ENCODE results near the gene ZNF839.
"Not testable (repeated sequence)": the region's sequence is repeated elsewhere in the genome, so short reads cannot be mapped to it uniquely, and the experiment has no call there.

Gene ZNF839

DNA sequence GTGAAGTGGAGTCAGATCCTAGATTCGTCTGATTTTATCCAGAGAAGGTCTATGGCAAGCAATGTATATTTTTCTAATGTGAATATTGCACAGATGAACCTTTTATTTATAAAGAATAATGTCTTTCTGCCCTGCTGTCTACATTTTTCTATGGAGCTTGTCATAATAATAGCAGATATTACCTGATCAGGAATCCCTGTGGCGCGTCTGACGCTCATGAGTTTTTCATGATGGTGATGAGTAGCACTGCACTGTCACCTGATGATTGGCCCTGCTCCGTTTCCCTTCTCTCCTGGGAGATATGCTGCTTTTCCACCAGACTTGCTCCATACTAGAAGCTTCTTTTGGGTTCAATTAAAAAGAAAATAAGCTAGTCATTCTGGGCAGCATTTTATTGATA lies 22.7 kb downstream of the ZNF839 start:
- DNase-seq (ENCODE audit: low spot score) = no peak

DNA sequence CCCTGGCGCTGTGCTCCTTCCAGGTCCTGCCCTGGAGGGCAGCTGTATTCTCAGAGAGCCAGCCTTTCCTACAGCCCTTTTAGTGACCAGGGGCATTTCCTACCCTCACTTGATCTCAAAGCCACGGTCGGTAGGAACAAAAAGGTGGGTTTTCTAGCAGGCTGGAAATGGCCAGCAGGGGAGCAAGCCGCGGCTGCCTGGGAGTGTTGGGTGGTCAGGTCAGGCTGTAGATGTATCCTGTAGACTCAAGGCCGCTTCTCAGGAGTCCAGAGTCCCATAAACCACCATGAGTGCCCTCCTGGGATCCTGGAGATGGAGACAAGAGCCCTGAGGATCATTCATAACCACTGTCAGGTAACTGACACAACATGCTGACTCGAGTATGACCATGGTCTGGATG lies 24.5 kb downstream of the ZNF839 start:
- DNase-seq (ENCODE audit: low spot score) = no peak

GRCh38 chr14:102344485-102344884 lies 24.9 kb downstream of the ZNF839 start:
- no peak for DNase-seq (ENCODE audit: low spot score)

DNA sequence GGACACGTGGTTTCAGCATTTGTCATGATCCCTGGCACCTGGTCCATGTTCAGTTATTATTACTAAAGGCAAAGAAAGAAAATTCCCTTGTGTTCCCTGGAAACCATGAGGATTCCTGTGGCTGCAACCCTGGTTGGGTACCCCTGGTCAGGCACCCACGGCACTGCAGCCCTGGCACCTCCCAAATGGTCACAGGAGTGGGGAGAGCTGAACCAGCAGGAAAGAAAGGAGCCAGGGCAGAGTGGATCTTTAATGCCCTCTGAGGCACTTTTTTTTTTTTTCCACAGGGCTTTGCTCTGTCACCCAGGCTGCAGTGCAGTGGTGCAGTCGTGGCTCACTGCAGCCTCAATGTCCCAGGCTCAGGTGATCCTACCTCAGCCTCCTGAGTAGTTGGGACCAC lies 25.7 kb downstream of the ZNF839 start:
- no peak for DNase-seq (ENCODE audit: low spot score)

DNA sequence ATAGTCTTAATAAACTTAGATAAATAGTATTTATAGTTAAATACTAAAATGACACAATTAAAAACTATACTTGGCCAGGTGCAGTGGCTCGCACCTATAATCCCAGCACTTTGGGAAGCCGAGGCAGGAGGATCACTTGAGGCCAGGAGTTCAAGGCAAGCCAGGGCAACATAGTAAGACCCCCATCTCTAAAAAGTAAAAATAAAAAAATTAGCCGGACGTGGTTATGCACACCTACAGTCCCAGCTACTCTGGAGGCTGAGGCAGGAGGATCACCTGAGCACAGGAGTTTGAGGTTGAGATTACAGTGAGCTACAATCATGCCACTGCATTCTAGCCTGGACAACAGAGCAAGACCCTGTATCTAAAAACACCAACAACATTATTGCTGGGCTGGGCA lies 27.1 kb downstream of the ZNF839 start:
- DNase-seq (ENCODE audit: low spot score) = no peak

- no peak for DNase-seq (ENCODE audit: low spot score)
Measured at GRCh38 chr14:102348376-102348775, 28.8 kb downstream of the ZNF839 start.

GRCh38 chr14:102351023-102351422 lies 31.5 kb downstream of the ZNF839 start:
- no peak for DNase-seq (ENCODE audit: low spot score)

DNA sequence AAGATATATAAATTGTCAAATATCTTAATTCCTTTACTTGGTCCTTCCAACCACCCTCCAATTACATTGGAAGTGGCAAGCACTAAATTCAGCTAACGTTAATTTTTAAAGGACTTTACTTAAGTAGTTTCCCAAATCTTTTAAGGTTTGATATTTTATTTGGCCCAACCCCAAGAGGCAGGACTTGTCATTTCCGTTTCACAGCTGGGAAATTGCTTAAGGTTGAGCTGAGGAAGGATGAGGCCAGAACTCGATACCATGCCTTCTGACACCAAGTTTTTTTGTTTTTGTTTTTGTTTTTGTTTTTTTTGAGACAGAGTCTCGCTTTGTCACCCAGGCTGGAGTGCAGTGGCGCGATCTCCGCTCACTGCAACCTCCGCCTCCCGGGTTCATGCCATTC lies 32.0 kb downstream of the ZNF839 start:
- not testable (repeated sequence) for DNase-seq (ENCODE audit: low spot score)

DNA sequence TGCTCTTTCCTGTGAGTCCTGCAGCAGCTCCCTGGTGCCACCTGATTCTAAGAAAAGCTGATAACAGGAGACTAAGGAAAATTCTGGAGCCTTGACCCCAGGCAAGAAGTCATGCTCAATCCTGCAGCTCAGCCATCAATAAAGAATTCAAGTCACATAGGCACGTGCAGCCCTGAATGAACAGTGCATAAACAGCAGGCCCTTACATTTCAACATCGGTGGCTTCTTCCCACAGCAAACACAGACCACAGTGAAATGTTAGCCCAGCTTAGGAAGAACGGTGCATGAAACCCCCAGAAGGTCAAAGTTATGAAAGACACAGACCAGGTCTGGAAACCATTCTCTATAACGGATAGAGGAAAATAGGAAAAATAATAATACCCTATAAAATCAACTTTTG lies 32.7 kb downstream of the ZNF839 start:
- no peak for DNase-seq (ENCODE audit: low spot score)

- no peak for DNase-seq (ENCODE audit: low spot score)
Measured at GRCh38 chr14:102353126-102353619, 33.6 kb downstream of the ZNF839 start.

DNA sequence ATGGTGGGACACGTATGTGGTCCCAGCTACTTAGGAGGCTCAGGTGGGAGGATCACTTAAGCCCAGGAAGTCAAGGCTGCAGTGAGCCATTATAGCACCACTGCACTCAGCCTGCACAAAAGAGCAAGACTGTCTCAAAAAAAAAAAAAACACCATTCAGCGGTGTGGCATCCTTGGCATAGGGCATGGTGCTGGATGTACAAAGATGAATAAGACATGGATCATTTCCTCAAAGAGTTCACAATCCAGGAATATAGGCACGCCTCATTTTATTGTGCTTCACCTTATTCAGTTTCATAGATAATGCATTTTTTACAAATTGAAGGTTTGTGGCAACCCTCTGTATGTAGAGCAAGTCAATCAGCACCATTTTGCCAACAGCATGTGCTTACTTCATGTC lies 36.7 kb downstream of the ZNF839 start:
- no peak for DNase-seq (ENCODE audit: low spot score)

DNA sequence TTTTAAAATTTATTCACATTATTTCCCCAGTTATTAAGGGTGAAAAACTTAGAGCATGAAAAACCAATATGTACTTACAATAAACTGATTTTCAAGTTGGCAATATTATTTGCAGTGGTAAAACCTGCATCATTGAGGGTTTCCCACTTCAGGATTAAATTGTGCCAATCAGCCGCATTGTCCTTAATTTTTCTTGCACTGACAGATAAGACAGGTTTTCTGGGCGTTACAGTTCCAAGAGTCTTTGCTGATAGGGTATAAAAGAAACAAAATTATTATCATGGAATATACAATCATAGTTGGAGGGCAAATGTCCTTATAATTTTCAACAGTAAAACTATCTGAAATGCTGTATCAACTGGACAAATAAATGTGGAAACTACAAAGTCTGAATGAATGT lies 39.8 kb downstream of the ZNF839 start:
- no peak for DNase-seq (ENCODE audit: low spot score)

GRCh38 chr14:102360388-102360787 lies 40.8 kb downstream of the ZNF839 start:
- no peak for DNase-seq (ENCODE audit: low spot score)

GRCh38 chr14:102362084-102362483 lies 42.5 kb downstream of the ZNF839 start:
- DNase-seq (ENCODE audit: low spot score) = peak; percentile 54

- peak; percentile 93 for DNase-seq (ENCODE audit: low spot score)
Measured at GRCh38 chr14:102362545-102363181, 43.1 kb downstream of the ZNF839 start, which contains the start of the genes CINP and TECPR2. Gene CINP, minus strand, starts transcription at chr14:102362890. Its CDS starts 39 bp downstream, at chr14:102362851. Gene TECPR2, plus strand, starts transcription at chr14:102362941. Its CDS starts 13,781 bp downstream, at chr14:102376722.

DNA sequence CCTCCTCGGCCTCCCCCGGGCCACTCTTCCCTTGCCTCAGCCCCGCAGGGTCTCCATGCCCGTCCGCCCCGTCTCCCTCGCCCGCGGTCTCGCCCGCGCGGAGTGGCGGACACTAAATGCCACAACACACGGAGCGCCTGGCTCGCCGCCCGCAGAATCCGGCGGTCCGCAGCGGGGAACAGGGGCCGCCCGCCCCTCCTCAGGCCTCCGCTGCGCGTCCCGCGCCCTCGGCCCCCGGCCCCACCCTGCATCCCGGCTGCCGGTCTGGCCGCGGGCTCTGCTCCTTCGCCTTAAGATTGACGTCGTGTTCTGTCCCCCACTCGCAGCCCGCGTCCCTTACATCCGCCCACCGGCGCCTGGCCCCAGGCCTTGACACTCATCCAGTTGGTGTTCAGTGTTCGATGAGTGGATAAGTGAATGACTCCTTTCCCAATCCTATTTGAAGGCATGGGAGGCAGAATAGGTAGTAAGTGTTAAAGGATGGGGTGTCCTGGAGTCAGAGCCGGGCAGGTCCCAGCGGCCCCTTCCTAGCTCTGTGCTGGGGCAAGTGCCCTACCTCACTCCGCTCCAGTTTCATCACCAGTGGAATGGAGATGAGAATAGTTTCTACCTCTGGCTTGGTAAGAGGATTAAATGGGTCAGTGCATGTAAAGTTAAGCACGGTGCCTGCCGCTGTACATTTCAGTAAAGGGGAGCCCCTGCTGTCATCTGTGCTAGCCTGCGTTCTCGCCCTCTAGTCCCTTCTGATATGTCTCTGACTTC lies 43.8 kb downstream of the ZNF839 start:
- peak; percentile 6 for DNase-seq (ENCODE audit: low spot score)

DNA sequence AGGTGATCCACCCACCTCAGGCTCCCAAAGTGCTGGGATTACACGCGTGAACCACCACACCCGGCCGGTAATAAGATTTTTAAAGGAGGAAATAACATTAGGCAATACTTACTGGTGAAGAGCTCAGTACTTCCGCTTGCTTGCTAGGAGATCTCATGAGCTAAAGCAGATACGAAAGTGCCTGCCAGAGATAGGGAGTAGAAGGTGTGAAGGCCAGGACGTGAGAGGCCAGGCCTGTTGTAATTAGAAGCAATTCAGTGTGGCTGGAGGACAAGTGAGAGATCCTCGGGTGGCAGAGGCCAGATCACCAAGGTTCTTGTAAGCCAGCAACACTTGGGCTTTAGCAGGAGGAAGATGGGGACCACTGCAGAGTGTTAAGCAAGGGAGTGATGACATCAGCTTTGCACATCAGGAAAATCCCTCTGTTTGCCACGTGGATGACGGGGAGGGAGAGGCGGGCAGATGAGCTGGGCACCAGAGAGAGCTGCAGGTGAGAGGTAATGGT lies 50.8 kb downstream of the ZNF839 start:
- no peak for DNase-seq (ENCODE audit: low spot score)

- DNase-seq (ENCODE audit: low spot score) = no peak
Measured at GRCh38 chr14:102371361-102371760, 51.8 kb downstream of the ZNF839 start.

GRCh38 chr14:102373110-102373509 lies 53.6 kb downstream of the ZNF839 start:
- DNase-seq (ENCODE audit: low spot score) = no peak

GRCh38 chr14:102374264-102374663 lies 54.7 kb downstream of the ZNF839 start:
- no peak for DNase-seq (ENCODE audit: low spot score)

DNA sequence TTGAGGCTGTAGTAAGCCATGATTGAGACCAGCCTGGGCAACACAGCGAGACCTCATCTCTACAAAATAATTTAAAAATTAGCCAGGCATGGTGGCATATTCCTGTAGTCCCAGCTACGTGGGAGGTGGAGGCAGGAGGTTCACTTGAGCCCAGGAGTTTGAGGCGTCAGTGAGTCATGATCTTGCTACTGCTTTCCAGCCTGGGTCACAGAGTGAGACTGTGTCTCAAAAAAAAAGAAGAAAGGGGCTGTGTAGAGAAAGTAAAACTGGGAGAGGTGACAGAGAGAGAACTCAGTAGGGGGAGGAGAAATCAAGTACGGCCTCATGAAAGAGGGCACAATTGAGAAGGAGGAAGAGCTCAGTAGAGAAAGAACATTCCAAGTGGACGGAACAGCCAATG lies 55.6 kb downstream of the ZNF839 start:
- DNase-seq (ENCODE audit: low spot score) = no peak

DNA sequence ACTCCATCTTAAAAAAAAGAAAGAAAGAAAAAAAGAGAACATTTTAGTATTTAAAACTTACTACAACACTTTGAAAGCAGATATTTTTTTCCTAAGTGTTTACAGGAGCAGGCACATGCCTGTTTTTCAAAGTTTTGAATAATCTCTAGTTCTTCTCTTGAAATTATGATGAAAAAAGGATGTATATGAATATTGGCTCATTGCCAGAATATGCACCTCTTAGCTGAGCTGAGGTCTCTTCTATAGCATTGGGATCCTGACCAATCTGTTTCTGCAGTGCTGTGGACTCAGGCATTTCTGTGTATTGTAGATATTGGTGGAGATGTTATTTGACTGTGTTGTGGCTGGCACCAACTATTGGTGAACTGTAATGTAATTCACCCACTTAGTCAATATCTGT lies 58.1 kb downstream of the ZNF839 start:
- no peak for DNase-seq (ENCODE audit: low spot score)

DNA sequence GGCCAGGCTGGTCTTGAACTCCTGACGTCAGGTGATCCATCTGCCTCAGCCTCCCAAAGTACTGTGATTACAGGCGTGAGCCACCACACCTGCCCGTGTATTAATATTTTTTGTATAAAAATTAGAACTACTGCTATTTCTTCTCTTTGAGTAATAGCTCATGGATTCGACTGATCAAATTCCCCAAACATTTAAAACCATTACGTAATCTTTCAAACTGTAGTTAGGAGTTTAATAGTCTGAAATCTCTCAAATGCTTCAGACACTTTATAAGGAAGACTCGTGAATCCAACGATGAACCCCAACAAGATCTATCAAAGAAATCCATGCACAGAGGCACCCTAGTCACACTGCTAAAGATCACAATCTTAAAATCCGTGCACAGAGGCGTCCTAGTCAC lies 59.3 kb downstream of the ZNF839 start:
- DNase-seq (ENCODE audit: low spot score) = no peak

All from CD4-positive, alpha-beta T cell treated with Interleukin-15 for 4 hours (primary cell).